Activated CD4-positive, alpha-beta T cell treated with anti-CD3 and anti-CD28 coated beads, Interleukin-2, amount 50 U/mL, for 1 hour (primary cell): ENCODE measurements around the gene GREM2.
A peak's percentile ranks its signal among the peaks of the same experiment; 100 is the strongest.

ENCODE experiments used
- DNase-seq: peaks from one replicate; pipeline ENCODE4 v3.0.0-alpha.2; 2020

Gene GREM2

DNA sequence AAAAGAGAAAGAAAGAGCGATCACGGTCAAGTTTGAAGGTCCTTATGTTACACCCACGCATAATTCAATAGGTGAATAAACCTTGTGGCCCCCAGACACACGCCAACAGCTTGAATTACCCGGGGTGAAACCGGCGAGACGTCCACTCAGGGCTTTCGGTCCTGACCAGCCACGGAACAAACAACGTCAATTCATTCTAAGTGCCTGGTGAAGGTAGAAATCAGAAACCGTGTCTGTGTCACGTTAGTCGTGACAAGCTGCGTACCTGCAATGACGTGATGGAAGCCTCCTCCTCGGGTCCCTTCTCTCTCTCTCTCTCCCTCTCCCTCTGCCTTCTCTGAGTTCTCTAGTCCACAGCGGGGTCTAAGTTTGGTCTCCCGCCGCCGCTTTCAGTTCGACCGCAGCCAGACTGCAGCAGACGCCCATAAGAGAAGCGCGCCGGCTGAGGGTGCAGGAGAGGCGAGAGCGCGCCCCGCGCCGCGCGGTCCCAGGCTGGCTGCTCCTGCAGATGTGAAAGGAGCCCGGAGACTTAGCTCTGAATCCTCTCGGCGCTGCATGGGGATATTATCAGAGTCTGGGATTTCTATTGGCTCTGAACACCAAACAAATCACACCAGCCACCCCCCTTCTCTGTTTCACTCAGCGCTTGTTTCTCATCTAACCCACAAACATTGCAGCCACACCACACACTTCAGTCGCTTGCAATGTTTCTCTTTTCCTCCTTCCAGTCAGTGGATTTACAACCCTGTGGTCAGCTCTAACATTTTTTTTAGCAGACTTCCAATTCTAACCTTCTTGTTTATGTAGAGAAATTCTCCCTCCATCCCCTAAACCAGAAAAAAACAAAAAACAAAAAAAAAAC lies at the start of gene GREM2:
Gene GREM2, minus strand, starts transcription at position 537 of the 862 bp plus-strand sequence. CDS start 118,680 bp downstream, outside the sequence.
- peak; percentile 30 for DNase-seq

DNA sequence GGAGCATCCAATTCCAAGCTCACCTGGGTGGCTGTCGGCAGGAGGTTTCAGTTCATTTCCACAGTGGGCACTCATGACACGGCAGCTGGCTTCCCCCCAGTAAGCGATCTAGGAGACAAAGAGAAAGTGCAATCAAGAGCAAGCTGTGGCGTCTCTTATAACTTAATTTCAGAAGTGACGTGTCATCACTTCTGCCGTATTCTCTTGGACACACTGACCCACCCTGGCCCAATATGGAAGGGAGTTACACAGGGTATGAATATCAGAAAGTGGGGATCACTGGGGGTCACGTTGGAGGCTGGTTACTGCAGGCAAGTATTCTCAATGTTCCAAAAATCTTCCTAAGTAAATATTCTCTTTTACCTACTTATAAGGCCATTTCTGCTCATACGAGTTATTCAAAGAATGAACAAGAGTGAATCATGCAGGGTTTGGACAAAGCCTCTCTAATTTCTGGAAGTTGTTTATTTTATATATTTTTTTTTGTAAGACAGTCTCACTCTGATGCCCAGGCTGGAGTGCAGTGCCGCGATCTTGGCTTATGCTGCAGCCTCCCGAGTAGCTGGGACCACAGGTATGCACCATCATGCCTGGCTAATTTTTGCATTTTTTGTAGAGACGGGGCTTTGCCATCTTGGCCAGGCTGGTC lies 46.5 kb upstream of the GREM2 start:
- DNase-seq: no peak

DNA sequence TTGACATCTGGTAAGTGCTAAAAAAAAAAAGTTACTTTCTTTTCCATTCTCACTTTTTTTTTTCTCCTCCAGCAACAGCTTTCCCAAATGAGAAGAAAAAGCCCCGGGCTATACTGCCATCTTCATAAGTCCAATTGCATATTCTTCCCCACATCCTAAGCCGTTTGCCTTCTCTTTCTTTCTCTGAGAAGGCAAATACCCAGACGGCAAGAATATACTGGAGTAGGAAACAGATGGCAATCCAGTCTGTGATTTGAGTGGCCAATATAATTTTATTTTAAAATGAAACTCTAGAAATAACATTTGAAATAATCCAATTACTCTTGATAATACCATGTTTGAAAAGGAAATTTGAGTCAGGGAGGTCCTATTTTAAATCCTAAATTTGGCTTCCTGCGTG lies 44.6 kb upstream of the GREM2 start:
- DNase-seq: no peak

DNA sequence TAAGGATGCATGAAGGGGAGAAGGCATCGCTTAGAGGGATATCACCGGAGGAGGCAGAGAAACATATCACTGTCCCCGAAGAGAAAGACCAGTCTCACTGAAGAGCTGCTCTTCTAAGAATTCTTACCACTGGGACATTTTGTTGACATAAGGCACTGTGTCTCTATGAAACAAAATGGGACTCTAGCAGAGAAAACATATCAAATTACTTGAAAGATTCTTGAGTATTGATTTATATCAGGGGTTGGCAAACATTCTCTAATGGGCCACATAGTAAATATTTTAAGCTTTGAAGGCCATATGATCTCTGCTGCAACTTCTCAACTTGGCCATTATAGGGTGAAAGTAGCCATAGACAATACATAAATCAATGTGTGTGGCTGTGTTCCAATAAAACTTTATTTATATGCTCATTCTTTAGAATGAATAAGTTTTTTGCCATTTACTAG lies 41.0 kb upstream of the GREM2 start:
- no peak for DNase-seq

DNA sequence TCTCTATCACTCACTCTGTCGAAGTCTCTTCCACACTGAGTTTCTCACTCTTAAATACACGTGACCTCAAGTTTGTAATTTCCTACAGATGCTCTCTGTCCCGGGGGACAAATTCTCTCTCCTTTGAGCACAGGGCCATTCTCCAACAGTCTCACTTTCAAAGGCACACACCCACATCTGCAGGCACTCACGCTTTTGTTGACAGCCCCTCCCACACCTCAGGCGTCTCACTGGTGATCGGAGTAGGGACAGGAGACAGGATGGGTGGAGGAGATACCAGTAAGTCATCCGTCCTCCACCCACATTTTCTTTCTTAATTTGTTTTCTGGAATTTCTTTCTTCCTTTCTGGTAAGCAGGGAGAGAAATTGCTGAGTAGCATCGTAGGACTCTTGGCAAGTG lies 40.6 kb upstream of the GREM2 start:
- DNase-seq: no peak

DNA sequence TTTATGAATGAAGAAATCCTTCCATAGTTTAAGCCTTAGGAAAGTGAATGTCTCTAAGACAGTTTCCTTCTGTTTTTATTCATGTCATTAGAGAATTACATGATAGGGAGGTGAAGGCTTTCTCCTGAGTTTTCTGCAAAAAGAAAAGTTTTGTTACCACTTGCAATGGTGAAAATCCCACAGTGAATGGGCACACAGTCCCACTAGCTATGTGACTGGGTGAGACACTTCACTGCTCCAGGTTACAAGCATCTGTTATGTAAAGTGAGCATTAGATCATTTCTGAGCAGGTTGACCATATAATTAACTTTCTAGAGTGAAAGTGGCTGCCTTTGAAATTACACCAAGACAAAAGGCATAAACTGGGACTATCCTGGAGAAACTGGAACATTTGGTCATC lies 38.9 kb upstream of the GREM2 start:
- no peak for DNase-seq

DNA sequence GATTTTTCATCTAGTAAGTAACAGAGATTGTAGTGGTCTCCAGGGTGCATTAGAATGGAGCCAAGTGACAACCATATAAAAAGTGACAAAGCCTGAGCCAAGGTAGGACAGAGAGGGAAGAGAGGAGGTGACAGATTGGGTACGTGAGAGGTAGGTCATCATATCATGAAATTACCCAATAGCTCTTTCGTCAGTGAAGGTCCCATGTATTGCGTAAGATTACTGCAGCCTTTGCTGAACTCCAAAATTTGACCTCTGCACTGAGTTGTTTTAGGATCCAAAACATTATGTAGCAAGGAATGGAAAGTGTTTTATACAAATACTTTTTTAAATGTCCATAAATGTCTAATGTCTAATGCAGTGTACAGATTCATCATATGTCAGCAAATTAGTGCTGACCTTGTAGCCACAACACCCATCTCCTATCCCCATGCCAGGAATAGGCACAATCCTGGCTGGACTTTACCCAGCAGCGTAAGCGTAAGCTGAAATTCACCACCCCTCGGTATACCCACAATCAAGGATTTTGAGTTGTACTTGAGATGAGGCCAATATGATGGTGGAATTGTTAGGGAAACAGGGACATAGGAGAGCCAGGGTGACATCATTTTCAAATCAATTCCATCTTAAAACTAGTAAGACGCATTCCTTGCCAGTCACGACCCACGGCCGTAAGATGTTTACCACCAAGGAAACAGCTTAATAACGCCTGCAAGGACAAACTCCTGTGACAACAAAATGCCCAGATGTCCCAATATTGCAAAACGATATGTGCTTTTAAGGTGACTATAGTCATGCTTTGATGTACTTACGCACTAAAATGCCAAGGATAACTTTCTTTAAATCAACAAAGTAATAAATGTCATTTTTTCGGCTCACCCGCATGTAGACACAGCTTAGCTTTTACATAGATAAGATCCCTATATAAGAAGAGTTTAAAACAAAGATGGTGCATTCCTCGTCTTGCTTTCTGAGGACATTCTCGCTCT lies 38.1 kb upstream of the GREM2 start:
- no peak for DNase-seq

DNA sequence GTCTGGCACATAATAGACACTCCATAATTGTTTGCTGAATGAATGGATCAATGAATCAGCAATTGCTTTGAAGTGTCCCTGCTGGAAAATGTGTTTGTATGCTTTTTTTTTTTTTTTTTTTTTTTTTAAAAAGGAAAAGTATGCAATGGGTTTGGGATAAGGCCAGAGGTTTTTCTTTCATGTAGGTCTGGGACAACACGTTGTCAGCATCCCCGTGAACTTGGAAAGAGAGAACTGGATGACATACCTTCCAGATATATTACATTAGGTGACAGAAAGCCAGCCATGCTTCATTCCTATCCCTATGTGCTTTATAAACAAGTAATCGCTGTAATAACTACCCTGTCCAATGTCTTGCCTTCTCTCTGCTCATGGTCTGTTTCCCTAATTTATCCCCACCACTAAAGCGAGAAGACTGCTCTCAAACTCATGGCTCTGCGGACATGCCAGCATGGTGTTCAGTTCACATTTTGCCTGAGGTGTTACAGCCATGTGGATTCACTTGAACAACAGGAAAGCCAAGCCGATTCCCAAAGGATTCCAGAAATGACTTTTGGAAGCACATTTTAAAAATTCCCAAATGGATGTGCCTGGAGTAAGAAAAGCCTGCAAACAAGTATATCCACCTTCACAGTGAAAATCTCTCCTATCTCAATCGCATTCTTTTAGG lies 34.8 kb upstream of the GREM2 start:
- no peak for DNase-seq

DNA sequence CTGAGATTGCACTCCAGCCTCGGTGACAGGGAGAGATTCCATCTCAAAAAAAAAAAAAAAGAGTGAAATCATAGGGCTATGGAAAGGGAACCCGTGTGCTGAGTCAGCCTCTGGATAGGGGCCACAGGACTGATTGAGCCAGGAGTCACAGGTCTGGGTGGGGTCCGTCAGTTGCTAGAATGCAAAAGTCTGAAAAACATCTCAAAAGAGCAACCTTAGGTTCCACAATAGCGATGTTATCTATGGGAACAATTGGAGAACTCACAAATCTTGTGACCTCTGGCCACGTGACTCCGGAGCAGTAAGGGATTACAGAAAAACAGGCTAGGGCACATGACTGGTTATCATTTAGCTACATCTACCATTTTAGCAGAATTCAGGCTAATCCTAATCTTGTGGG lies 32.8 kb upstream of the GREM2 start:
- DNase-seq: no peak

DNA sequence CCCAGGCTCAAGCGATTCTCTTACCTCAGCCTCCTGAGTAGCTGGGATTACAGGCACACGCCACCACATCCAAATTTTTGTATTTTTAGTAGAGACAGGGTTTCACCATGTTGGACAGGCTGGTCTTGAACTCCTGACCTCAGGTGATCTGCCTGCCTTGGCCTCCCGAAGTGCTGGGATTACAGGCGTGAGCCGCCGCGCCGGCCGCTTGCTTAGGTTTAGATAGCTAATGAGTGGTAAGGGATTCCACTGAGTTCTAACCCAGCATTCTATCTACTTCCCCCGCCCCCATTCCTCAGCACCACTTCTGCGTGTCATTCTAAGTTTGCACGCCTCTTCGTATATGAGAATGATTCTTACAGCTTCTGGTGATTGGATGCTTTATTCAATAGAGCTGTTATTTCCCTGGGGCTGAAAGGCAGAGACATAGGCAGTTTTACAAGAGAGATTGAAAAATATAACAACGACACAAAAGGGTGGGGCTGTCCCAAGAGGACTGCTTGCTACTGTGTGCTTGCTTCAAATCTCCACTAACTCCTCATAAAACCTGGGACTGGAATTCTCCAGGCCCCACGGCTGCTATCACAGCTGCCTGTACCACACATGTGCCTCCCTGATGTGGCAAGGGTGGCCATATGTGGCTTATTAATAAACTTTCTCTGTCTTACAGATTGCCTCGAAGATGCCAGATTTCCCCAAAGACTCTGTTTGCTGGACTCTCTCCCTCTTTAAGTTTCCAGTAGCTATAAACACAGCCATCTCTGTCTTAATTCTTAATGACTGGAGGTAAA lies 23.7 kb upstream of the GREM2 start:
- DNase-seq: no peak

DNA sequence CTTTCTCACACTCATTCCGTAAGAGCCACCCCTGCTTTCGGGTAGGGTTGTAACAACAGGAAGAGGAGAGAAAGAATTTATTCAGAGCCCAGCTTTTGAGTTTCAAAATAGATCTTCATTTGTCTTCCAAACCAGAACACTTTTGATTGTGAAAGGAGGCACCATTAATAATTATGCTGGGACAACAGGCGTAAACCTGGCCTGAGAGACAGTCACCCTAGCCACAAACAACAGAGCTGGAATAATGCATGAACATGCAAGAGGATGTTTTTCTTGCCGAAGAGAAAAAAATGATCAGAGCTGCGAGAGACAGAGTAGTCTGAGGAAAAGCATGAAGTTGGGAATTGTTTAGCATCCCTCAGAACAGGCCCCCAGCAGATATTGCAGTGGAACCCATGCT lies 18.5 kb upstream of the GREM2 start:
- DNase-seq: no peak

DNA sequence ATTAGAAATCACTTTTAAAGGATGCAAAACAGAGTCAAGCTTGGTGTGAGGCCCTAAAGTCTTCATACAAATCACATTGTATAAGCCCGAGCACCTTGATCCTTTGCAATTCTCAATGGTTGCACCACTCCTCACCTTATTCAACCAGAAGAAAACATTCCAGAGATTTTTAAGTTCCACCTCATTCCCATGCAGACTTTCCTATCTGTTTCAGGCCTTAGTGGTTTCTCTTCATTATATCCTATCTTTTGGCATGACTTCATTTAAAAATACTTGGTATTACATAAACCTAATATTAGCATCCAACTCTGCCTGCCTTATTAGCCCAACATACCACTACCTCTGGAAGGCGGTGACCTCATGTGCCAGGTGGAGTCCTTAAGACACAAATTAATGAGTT lies 9.3 kb upstream of the GREM2 start:
- DNase-seq: no peak

DNA sequence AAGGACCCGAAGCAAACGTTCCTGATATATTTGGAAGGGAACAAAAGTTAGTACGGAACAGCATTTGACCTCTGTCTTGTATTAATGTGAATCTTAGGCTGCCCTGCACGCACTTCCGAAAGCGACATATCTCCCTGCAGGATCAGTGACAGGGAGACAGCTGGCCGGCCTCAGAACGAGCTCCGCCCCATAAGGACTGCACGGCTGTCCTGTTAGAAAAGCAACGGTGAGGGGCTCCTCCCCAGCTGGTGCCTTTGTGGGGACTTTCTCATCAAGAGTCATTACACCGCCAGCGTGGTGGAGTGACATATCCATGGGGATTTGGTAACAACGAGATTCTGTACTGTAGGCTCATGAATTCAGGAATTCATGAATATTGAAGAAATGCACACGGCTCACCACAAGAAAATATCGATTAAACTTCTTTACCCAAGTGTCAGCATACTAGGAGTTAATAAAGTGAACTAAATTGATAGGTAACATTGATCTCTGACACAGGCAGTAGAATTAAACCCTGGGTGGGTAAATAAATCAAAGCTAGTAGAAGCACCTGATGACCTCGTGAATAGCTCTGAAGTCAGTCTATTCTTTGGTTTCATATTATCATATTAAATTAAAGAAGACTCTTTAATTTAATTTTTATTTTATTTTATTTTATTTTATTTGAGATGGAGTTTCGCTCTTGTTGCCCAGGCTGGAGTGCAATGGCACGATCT lies 8.1 kb upstream of the GREM2 start:
- DNase-seq: no peak

DNA sequence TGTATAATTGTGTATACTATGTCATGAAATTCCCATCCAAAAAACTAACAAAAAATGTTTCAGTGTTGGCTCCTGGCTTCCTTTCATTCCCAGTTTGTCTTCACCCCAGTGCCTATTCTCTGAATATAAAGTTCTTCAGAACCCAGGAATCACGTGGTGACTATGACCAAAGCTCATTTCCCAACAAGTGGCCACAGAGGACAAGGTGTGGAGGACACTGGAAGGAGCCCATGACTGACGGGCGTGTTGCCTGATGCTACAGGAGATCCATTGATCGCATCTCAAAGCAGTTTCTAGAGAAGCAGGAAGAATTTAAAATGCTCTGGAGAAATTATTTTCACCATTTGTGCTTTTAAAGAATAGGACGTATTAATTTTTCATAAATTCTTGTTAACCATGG lies 7.4 kb upstream of the GREM2 start:
- no peak for DNase-seq

DNA sequence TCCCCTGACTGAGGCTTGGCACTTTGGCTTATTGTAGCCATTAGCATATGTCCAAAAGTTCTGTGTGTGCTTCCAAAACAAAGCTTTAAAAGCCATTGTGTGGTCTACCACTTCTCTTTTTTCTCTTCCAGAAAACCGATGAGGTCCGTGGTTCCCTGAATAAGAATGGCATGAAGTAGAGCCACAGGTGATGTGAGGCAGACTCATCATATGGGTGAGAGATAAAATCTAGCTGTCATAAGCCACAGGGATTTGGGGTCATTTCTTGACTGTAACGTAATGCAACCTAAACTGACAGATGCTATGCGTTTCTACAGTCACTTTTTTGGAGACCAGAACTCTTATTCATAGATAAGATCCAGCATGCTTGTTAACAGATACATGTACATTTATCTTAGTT lies 7.0 kb upstream of the GREM2 start:
- no peak for DNase-seq

DNA sequence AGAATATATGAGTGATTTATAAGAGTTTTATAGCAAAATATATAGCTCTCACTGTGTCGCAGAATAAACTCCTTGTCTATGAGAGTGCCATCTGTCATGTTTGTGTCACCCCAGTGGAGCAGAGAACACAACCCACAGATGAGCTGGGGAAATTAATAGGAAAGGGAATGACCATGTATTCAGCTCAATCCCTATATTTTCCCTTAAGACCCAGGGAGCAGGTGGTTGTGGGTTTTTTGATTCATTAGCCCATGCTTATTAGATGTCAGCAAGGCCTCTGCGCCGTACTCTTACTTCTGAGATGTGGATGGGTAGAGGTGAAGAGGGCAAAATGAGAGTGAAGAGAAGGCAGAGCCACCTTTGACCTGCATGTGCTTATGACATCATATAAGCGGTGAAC lies 4.1 kb upstream of the GREM2 start:
- no peak for DNase-seq

DNA sequence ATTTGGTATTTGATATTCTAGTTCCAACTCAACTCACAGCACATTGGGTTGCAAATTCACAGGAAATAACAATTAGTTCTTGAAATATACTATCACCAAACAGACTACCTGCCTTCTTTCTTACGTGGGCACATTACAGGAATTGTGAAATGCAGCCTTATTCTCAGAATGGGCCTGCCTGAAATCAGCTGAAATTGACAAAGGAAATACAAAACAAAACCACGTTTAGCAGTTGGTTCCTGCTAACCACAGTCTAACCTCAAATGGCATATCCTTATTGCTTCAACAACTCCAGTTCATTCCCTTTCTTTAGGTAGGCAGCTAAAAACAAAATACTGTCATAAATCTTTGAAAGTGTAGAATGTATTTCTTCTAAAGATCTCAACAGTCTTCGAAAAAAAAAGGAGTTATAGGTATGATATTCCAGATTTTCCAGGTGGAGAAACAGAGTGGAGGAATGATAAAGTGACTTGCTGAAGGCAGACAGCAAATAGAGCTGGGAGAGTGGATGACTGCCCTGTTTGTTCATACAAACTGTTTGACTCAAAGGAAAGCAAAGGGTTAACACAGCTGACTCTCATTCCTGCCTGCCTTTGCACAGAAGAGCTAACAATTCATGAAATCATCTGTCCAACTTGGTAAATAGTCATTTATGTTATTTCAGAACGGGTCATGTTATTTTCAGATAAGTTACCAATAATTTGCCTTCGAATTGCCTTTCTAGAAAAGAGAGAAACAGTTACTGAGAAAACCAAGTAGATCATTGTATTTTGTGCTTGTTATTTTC lies 1.6 kb upstream of the GREM2 start:
- no peak for DNase-seq

DNA sequence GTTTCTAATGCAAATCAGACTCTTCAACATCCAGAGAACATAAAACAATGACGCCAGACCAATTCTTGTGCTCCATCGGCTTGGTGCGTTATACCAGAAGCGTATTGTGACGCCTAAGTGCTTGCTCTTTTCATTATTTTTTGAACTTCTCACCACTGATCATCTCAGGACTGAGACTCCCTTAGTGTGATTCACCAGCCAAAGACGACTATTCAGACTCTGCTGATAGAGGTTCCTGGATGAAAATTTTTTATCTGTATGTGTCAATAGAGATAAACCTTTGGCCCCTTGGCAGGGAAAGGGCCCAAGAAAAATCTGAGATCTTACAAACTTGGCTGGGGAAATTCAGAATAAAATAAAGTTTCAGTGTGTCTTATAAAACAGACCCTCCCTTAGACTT lies 856 bp upstream of the GREM2 start:
- no peak for DNase-seq

DNA sequence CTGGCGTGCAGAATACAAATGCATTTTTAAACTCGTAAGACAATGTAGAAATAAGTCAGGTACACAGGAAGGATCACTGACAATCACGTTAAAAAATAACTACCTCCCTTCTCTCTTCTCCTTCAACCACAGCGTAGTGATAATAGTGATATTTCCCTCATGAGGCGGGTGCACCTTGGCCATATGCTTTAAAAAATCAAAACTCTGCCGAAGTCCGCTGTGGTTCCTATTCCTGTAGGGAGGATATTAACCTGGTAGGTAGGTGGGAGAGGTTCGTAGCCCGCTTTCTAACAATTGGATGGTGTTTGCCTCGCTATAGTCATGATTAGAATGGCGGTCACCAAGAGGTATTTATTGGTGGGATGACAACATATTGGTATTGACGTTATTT lies 732 bp downstream of the GREM2 start:
- no peak for DNase-seq

DNA sequence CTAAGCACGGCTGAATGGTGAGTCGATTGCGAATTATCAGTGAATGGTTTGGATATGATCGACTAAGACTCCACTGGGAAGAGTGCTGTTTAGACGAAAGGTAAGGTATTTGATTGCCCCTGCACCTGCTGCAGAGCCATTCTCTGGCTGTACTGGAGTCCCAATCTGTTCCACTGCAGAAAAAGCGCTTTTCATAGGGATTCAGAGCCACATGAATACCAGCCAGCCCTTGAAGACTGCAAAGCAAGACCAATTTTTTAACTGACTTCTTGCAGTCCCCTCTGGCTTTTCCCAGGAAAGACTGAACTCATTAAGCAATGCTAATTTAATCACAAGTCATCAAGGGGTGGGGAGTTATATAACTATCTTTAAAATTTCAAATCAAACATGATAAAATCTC lies 1.3 kb downstream of the GREM2 start:
- DNase-seq: no peak
